Loucy (cell line): ENCODE results near the gene GPR135.

ENCODE experiments used
- CTCF ChIP-seq: fragments of 200-600 bp; sonication (generic); conservative IDR thresholded peaks from 2 replicates; pipeline ENCODE4 v1.5.1; 2014; ENCODE audit warnings: mild to moderate bottlenecking, antibody characterized with exemption, low read length
- EZH2phosphoT487 ChIP-seq: fragments of 200-600 bp; IDR thresholded peaks from 2 replicates; pipeline ENCODE4 v1.6.1; 2018; ENCODE audit warnings: antibody characterized with exemption, mild to moderate bottlenecking, moderate library complexity, borderline replicate concordance

- peak; percentile 73 for TF ChIP-seq CTCF
- no peak for TF ChIP-seq EZH2phosphoT487
Measured at GRCh38 chr14:59483819-59484638, 18.8 kb upstream of the GPR135 start, which contains the start of the genes JKAMP and L3HYPDH.
